CD4-positive, alpha-beta T cell treated with Interleukin-21 for 1 hour (primary cell): ENCODE results near the gene CTPS2.
"Not testable (repeated sequence)": the region's sequence is repeated elsewhere in the genome, so short reads cannot be mapped to it uniquely, and the experiment has no call there.

Experiments
- DNase-seq: peaks from one replicate; pipeline ENCODE4 v3.0.0-alpha.2; 2020

Gene CTPS2

DNA sequence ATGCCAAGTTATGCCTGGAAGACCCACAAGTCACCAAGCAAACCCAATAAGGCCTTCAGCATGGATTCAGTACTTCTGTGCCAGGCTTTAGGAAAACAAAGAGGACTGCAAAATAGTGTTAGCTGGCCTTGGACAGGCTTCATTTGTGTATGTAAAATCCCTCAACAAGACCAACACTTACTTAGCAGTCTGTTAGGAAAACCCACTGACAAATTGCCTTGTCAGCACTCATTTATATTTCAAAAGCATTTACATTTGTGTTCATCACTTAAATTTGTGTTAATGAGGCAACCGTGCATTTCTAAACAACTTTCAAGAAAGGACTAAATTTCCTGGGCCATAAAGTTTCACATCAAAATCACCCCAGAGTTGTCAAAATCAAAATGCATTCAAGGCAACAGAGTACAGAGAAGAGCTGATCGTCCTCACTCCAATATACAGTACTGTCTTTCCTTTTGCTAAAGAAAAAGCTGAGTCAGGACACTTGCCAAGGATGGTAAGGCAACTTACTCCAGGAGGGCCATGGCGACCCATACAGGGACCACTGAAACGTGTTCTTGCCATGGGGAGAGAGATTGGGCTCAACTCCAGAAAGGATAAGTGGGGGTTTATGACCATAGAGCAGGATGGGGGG lies 61.0 kb downstream of the CTPS2 start:
- no peak for DNase-seq

GRCh38 chrX:16649858-16650257 lies 62.6 kb downstream of the CTPS2 start, which contains the start of gene S100G:
S100G (plus strand) TSS chrX:16650158; CDS start chrX:16651007, 849 bp downstream.
- no peak for DNase-seq

DNA sequence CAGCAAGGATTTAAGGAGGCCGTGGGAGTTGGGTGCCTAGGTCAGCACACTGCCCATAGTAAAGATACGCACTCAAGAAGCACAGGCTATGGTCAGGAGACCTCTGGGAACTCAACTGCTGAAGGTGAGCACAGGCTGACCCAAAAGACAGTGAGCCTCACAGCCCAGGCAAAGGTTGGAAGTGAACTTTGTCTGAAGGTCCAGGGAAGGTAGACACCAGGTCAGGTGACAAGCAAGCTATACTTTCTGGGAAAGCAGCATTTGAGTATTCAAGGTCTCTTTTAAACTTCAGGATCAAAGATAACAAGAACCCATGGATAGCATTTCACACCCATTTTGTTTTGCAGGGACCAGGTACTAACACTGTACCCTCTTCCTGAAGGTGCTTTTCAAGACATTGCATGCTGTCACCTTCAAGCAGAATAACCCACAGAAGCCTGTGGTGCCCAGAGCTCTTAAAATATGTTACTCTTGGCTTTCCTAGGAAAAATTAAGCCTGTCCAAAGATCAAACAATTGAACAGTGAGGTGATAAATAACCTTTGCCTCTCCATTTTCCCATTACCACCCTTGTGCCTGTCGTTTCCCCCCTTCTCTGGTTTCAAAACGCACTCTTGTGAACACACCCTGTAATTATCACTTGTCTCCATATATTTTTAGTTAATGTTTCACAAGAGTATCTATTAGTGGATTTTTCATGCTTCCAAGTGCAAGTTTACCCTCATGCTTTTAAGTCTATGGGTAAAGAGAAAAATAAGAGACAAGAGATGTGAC lies 65.9 kb downstream of the CTPS2 start:
- no peak for DNase-seq

DNA sequence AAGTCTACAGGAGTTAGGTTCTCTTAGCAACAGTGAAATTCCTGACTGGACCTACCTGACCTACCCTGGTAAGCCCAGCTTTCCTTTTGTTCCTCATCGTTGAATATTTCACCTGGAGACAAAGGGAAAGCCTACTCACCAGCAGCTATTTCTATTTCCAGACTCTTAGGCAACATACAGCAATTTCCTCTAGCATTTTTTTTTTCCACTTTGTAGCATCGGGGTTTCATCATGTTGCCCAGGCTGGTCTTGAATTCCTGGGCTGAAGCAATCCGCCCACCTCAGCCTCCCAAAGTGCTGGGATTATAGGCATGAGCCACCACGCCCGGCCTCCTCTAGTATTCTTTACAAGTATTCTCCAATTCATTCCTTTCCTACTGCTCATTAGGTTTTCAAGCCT lies 69.3 kb downstream of the CTPS2 start:
- DNase-seq = no peak

GRCh38 chrX:16640823-16641222 lies 71.6 kb downstream of the CTPS2 start:
- no peak for DNase-seq

GRCh38 chrX:16639966-16640365 lies 72.5 kb downstream of the CTPS2 start:
- DNase-seq = no peak

DNA sequence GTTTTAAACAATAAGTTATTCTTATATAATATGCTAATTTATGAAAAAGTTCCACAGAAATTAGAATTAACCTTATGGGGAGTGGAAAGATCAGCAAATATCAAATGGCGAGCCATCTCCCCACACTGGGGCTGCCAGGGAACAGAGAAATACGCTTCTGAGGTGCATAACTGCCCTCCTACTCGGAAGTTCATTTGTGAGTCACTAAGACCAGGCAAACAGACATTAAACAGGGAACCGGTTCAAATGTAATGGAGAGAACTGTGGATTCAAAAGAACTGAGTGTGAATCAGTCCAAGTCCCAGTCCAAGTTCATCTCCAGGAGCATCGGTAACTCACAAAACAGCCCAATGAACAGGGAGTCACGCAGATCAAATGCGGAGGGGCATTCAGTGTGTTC lies 73.9 kb downstream of the CTPS2 start:
- no peak for DNase-seq

DNA sequence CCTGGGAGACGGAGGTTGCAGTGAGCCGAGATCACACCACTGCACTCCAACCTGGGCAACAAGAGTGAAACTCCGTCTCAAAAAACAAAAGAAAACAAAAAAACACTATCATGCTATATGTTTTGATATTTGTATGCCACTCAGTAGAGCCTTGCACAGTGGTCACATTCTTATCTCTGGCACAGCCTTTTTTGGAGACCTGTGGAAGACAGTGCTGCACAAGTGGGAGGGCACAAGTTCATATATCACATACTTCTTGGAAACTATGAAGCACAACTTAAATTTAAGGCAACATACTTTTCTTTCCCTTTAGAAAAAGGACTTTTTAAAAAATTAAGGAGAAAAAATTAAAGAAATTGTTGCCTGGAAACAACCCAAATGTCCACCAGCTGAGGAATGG lies 76.9 kb downstream of the CTPS2 start:
- no peak for DNase-seq

- DNase-seq = no peak
Observed at GRCh38 chrX:16635040-16635439, 77.4 kb downstream of the CTPS2 start.

DNA sequence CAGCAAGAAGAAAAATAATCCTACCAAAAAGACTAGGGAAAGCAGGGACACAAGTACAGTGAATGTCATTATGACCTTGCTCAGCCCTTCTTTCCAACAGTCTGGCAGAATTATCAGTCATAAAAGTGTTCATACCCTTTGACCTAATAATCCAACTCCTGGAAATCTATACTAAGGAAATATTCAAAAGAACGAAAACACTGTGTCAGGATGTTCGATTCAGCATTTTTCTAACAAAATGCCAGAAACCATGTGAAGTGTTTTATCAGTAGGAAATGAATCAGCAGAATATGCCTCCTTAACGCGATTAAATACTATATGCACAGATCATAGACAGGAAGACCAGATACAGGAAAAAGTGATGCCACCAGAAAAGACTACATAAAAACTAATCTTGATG lies 78.7 kb downstream of the CTPS2 start:
- no peak for DNase-seq

DNA sequence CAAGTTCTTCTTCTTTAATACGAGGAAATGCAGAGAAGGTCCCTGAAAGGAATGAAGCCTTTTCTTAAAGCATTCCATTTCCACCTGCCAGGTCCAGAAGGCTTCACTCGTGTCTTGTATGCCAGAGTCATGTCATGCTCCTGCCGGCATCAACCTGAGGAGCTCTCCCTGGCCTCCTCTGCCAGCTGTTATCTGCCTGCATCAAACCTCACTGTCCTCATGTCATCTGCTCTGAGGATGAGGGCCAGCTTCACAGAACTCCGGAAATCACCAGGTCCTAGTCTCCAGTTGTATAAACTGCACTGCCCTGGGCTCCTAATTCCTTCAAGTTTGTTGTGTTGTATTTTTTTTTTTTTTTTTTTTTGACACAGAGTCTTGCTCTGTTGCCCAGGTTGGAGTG lies 82.6 kb downstream of the CTPS2 start:
- DNase-seq = no peak

GRCh38 chrX:16628946-16629595 lies 83.4 kb downstream of the CTPS2 start:
- DNase-seq = no peak

- DNase-seq = not testable (repeated sequence)
Observed at GRCh38 chrX:16628511-16628910, 84.0 kb downstream of the CTPS2 start.

DNA sequence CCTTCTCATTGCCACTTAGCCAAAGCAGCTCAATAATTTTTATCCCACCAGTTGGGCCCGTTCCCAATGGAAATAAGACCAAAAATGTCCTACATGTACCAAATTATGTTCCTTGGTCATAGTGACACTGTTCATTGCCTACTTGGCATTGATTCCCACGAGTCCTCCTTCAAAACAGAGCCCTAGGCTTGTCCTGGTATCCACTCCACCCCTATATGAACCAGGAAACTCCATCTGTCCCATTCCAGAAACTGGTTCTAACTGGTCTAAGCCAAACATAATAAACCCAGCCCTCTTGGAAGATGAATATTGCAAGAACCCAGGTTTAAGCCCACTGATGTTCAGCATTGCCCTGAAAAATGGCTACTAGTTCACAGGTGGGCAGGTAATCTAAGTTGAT lies 93.4 kb downstream of the CTPS2 start:
- DNase-seq = no peak

DNA sequence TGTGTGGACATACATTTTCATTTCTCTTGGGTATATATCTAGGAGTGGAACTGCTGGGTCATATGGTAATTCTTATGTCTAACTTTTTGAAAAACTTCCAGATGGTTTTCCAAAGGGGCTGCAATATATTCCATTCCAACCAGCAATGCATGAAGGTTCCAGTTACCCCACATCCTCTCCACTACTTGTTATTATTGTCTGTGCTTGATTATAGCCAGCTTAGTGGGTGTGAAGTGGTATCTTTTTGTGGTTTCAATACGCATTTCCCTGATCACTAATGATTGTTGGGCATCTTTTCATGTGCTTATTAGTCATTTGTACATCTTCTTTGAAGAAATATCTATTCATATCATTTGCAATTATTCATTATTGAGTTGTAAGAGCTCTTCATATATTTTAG lies 94.0 kb downstream of the CTPS2 start:
- no peak for DNase-seq

GRCh38 chrX:16617382-16617781 lies 95.1 kb downstream of the CTPS2 start:
- no peak for DNase-seq

- no peak for DNase-seq
Observed at GRCh38 chrX:16612257-16612897, 100.1 kb downstream of the CTPS2 start.

- DNase-seq = not testable (repeated sequence)
Observed at GRCh38 chrX:16610654-16611053, 101.8 kb downstream of the CTPS2 start.

- DNase-seq = no peak
Observed at GRCh38 chrX:16610121-16610621, 102.3 kb downstream of the CTPS2 start.

DNA sequence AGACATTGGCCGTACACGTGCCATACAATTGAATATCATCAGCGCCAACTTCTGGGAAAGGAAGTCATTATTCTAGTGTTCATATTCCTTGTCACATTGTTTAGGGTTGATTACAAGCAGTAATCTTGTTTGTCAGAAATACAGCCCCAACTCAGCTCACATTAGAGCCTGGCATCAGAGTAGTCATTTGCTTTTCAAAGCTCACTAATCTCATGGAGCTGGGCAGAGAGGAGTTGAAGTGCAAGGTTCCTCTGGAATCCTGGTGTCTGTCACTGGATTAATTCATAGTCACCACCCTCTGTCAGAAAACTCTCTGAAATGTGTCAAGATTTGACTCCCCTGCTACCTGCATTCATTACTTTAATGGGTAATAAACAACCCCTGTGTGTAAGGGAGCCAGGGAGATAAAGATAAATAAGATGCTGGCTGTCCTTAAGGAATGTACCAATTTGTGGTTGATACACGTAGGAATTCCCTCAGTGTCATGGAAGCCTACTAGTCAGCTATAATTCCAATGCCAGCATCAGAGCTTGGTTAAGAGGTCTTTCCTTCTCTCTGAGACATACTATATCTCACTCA lies 106.2 kb downstream of the CTPS2 start:
- DNase-seq = no peak

- DNase-seq = no peak
Observed at GRCh38 chrX:16604337-16604736, 108.1 kb downstream of the CTPS2 start.

DNA sequence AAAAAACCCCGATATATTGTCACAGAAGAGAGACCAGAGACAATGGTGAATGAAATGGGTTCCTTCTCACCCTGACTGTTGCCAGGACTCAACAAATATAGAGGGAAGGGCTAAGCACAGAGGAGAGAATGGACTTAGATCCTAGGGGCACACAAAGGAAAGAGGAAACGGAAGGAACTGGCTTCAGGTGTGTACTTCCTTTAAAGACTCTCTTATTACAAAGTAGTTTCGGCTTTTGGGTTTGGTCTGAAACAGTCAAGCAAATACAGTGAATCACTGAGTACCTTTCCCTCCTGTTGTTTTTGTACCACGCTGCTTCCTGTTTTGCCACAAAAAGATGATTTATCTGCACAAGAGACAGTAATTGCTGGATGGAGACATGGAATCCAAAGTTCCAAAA lies 108.6 kb downstream of the CTPS2 start:
- DNase-seq = no peak

DNA sequence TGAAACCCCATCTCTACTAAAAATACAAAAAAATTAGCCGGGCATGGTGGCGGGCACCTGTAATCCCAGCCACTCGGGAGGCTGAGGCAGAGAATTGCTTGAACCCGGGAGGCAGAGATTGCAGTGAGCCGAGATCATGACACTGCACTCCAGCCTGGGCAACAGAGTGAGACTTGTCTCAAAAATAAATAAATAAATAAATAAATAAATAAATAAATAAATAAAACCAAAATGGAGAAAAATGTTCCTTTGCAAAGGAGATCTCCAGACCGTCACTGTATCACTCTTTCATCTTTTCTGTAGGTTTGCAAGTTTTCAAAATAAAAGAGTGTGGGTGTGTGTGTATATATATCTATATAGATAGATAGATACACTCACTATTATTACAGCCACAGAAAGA lies 109.2 kb downstream of the CTPS2 start:
- DNase-seq = not testable (repeated sequence)
